Middle frontal gyrus (tissue), 1 donor: ENCODE measurements around the gene TTF2.
A peak's percentile ranks its signal among the peaks of the same experiment; 100 is the strongest.

Experiments used
- DNase-seq: peaks from one replicate; pipeline ENCODE4 v3.0.0-alpha.2; 2015; ENCODE audit warnings: low spot score; ENCODE audit errors: extremely low spot score

Gene TTF2

GRCh38 chr1:117045644-117046043, 14.5 kb upstream of the TTF2 start:
- DNase-seq: no peak

GRCh38 chr1:117046781-117047180, 13.3 kb upstream of the TTF2 start:
- no peak for DNase-seq

DNA sequence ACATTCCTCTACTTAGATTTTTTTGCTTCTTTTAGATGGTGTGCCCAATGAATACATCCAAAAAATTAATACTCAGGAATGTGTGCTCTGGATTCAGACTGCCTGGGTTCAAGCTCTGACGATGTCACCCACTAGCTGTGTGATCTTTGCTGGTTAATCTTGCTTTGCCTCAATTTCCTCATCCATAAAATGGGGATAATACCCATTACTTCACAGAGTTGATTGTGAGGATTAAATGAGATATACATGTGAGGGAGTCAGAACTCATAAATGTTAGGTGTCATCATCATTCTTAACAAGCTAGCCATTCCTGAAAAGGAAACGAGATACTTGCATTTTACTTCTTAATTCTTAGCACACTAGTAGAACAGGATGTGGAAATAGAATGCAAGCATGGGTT, 12.9 kb upstream of the TTF2 start:
- DNase-seq: no peak

DNA sequence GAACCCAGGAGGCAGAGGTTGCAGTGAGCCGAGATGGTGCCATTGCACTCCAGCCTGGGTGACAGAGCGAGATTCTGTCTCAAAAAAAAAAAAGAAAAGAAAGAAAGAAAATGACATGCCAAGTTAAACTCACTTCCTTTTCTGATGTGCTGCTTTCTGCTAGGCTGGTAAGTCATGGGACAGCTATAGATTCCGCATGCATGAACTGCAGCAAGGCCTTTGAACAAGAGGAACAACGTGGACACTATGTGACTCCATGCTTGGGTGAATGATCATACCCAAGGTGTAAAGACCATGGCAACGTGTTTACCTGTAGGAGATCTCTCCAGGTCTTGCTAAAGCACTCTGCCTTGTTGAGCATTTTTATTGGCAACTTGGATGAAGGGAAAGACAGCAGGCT, 10.3 kb upstream of the TTF2 start:
- DNase-seq: no peak

DNA sequence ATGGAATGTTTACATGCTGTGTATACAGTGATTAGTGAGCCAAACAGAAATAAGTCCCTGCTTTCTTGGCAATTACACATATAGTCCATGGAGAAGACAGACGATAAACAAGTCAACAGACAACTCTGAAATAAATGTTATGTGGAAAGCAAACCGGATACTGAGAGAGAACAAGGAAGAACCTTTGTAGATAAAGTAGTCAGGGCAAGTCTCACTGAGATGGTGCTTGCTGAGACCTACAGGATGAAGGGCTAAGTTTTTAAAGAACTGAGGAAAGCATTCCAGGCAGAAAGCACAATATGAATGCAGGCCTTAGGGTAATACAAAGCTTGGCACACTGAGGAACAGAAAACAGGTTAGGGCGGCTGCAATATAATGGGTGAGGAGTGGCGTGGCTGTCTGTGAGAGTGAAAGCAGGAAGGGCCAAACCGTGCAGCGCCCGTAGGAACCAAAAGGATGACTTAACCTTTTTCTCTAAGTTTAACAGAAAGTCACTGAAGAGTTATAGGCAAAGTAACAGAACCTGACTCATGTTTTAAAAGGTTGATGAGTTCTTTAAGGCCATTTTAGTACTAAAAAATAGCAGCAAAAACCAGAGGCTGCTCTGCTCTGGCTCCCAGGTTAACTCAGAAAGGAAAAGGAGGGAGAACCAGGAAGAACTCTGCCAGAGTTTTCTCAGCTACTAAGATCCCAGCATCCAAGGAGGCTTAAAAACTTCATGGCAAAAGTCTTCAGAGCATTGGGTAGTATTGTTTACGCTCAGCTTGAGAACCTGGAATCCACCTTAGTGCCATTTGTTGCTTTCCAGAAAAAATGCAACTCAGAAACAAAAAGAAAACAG, 8.7 kb upstream of the TTF2 start:
- DNase-seq: no peak

- no peak for DNase-seq
These were observed 6.1 kb upstream of the TTF2 start for GRCh38 chr1:117054068-117054467.

GRCh38 chr1:117058810-117059209, 1.3 kb upstream of the TTF2 start:
- DNase-seq: no peak

DNA sequence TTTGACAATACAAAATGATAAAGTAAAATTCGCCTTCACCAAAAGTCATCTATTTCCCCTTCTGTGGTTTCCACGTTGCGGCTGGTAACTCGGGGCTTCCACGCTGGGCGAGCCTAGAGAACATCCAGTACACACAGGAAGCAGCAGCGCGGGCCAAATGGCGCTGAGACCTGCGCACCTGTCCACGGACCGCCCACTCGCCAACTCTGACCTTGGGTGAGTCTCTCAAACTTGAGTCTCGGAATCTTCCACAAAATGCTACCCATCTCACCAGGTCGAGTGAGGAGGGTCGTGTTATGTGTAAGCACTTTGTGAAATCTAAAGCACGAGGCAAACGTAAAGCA, 820 bp upstream of the TTF2 start:
- DNase-seq: no peak

DNA sequence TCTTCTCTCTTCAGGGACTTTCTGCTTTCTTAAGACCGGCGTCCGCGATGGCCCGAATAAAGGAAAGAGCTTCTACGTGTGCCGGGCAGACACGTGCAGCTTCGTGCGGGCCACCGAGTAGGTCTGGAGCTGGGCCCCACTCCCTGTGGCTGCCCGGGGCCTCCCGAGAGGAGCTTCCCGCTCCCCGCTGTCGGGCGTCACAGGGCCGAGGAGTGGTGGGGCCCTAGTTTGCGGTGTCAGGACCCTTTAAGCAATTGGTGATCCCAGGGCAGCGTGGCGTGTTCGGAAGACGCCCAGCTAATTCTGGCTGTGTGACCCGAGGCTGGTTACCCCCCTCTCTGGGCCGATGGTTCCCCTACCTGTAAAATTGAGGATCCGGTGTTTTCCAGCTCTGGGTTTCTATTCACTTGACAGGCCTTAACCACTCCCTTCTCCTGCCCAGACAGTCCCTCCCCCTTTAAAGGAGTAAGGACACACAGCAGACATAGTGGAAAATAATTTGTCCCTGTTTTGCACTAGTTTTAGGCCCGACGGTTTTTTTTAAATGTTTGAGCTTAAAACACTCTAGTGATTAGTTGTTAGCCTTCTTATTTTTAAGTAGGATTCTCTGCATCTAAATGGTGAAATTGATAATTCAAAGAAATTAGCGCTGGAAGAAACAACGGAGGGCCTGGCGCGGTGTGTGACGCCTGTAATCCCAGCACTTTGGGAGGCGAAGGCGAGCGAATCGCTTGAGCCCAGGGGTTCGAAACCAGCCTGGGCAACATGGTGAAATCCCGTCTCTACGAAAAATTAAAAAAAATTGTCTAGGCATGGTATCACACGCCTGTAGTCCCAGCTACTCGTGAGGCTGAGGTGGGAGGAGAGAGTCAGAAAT, 553 bp downstream of the TTF2 start:
- DNase-seq: no peak

GRCh38 chr1:117061986-117062415, 1.9 kb downstream of the TTF2 start:
- DNase-seq: no peak

GRCh38 chr1:117066367-117066766, 6.2 kb downstream of the TTF2 start:
- DNase-seq: no peak

DNA sequence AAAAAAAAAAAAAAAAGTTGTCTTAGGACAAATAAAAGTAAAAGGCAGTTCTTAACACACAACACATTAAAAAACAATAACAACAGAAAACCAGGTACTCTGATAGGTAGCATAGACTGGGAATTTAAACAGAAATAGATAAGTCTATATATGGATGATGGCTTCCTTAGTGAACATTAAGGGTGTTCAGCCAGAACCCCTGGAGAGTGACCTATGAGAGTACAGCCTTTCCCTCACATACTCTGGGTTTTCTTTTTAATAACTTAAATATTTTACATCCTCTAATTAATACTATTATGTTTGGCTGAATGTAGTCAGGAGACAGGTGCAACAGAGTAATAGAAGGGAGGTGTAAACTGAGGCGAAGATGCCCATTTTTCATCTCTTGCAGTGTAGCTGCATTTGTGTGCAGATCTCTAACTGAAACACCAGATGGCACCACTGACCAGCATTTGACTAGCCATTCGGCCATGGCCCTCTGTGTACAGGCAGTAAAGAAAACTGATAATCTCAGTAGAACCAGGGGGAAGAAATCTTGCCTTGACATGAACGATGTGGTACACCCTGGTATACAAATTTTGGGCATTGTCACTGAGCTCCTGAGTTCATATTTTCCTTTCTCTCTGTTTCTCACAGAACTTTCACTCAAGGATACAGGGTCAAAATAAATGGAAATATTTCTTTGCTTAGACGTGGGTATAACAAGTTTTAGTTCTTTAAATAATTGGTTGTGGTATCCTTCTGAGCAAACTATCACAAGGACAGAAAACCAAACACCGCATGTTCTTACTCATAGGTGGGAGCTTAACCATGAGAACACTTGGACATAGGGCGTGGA, 7.6 kb downstream of the TTF2 start:
- peak; percentile 44 for DNase-seq

- DNase-seq: no peak
These were observed 8.5 kb downstream of the TTF2 start for GRCh38 chr1:117068580-117068979.

DNA sequence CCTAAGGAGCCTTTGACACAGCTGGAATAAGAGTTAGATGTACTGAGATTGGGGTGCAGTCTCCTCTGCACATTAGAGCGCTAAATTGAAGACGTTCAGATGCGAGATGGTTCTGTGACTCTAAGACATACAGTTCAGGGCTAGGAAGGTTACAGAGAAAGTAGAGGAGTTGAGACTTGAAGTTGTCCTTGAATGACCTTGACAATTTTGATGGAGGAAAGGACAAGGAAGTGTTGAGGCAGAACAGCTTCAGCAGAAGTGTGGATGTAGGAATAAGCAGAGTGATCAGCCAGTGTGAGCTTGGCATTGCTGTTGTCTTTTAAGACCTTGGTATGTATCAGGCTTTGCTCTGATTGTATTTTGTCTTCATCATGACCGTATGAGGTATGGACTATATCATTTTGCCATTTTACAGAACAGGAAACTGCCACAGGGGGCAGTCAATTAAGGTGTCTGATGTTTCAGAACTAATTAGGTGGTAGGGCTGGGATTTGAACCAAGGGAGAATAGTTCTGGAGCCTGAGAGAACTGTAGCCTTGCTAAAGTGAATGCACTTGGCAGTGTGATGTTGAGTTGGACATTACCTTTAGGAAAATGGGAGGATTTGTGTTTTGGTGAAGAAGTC, 9.2 kb downstream of the TTF2 start:
- no peak for DNase-seq

DNA sequence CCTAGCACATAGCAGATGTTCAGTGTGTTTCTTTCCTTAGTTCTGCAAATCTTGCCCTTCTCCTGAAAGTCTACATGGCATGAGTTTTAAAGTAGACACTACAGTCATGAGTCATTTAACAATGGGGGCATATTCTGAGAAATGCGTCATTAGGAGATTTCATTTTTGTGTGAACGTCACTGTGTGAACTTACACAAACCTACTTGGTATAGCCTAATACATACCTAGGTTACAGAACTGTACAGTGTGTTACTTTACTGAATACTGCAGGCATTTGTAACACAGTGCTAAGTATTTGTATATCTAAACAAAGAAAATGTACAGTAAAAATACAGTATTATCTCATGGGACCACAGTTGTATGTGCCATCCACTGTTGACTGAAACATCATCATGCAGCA, 10.0 kb downstream of the TTF2 start:
- no peak for DNase-seq

- DNase-seq: no peak
These were observed 16.5 kb downstream of the TTF2 start for GRCh38 chr1:117076648-117077047.

GRCh38 chr1:117077267-117077666, 17.1 kb downstream of the TTF2 start:
- DNase-seq: no peak

DNA sequence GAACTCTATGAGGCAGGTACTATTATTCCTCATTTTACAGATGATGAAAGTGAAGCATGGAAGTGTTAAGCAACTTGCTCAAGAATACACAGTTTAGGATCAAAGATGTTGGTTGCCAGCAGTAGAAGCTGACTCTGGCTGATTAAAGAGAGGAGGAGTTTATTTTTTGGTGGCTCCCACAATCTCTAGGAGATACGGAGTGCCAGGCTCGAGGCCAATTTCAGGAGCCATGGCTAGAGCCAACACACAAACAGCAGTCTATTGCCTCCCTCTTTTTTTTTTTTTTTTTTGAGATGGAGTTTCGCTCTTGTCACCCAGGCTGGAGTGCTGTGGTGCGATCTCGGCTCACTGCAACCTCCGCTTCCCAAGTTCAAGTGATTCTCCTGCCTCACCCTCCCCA, 19.6 kb downstream of the TTF2 start:
- no peak for DNase-seq

- no peak for DNase-seq
These were observed 24.1 kb downstream of the TTF2 start for GRCh38 chr1:117084231-117084630.

DNA sequence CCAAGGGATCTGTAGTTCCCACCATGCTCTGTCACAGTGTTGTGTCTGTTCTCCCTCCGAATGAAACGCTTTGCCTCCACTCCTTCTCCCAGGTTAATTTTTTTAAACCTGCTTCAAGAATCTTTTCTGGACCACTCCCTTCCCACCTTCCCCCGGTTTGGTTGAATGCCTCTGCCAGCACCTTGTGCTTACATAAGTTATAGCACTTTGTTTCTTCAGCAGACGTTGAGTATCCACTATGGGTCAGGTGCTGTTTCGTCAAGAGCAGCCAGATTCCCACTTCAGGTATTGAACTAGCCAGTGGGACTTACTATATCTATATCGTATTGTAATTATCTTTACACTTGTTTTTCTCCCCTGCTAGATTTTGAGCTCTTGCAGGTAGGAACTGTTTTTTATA, 27.6 kb downstream of the TTF2 start:
- no peak for DNase-seq

GRCh38 chr1:117089996-117090395, 29.9 kb downstream of the TTF2 start:
- DNase-seq: no peak
